Measurements from ENCODE around the gene SLC6A13.
"Not testable (repeated sequence)": the region's sequence is repeated elsewhere in the genome, so short reads cannot be mapped to it uniquely, and the experiment has no call there.

Gene SLC6A13

GRCh38 chr12:265096-265495 lies 2.5 kb upstream of the SLC6A13 start:
- no peak for DNase-seq (ENCODE audit: extremely low read depth in 1 of 2, low read depth in 1 of 2)

GRCh38 chr12:264269-264668 lies 1.6 kb upstream of the SLC6A13 start:
- DNase-seq (ENCODE audit: extremely low read depth in 1 of 2, low read depth in 1 of 2): no peak

- DNase-seq (ENCODE audit: extremely low read depth in 1 of 2, low read depth in 1 of 2): no peak
These were observed 938 bp upstream of the SLC6A13 start for GRCh38 chr12:263574-263973.

GRCh38 chr12:262113-262512 lies 523 bp downstream of the SLC6A13 start:
- no peak for DNase-seq (ENCODE audit: extremely low read depth in 1 of 2, low read depth in 1 of 2)

DNA sequence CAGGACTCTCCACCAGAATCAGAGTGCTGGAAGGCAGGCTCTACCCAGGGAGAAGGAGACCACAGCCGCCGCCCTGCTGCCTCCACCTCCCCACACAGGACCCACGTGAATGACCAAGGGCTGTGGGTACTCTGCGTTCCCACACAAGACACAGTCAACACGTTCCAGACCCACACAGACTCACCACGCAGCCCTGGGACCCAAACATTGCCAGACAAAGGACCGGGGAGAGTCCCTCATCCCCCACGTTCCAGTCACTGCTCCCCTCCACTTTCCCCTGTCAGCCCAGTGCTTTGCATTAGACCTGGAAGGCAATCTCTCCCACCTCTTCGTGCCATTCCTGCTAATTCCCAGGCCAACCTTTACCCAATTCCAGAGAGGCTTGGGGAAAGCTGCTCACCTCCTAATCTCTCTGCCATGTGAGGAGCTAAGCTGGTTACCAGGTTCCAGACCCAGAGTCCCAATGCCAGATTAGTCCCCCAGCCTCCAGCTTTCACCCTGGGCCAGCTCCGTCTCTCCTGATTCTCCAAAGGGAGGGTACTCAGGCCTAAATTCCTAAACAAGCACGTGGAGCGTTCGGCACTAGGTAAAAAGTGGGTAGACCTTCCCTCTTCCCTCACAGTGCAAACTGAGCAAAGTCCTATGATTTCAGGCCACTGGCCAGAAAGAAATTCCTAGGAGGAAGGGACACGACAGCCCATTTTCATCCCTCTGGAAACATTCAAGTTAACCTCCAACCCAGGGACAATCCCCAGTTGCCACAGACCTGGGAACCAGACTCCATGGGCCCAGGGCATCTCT lies 4.9 kb downstream of the SLC6A13 start:
- DNase-seq (ENCODE audit: extremely low read depth in 1 of 2, low read depth in 1 of 2): no peak

GRCh38 chr12:256958-257357 lies 5.7 kb downstream of the SLC6A13 start:
- no peak for DNase-seq (ENCODE audit: extremely low read depth in 1 of 2, low read depth in 1 of 2)

GRCh38 chr12:256225-256624 lies 6.4 kb downstream of the SLC6A13 start:
- DNase-seq (ENCODE audit: extremely low read depth in 1 of 2, low read depth in 1 of 2): no peak

DNA sequence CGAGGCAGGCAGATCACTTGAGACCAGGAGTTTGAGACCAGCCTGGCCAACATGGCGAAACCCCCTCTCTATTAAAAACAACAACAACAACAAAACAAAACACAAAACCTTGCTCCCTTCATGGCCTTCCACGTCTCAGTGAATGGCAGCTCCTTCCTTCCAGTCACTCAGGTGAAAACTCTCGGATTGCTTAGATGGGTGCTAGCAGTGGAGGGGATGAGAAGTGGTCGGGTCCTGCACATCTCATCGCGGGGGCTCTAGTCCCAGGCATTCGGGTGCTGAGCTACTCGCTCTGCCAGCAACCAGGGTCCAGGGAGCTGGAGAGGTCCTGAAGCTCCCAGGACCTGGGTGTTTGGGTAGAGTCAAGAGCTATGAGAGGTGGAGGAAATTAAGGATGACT lies 7.7 kb downstream of the SLC6A13 start:
- no peak for DNase-seq (ENCODE audit: extremely low read depth in 1 of 2, low read depth in 1 of 2)

DNA sequence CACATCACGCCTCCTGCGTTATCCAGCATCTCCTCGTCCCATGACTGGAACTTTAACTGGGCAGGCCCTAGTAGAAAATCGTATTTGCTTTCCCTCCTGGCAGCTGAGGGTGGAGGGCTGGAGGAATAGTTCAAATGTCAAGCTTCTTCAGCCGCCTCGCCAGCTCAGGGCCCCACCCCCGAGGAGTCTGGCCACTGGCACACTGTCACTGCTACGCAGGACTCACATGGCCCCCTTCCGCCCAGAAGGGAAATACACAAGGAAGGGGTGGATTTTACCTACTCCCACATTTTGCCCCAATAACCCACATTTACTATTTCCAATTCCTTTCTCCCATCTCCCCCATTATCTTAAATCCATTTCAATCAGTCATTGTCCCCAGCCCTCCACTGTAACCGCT lies 8.6 kb downstream of the SLC6A13 start:
- DNase-seq (ENCODE audit: extremely low read depth in 1 of 2, low read depth in 1 of 2): no peak

GRCh38 chr12:253116-253831 lies 9.4 kb downstream of the SLC6A13 start:
- no peak for DNase-seq (ENCODE audit: extremely low read depth in 1 of 2, low read depth in 1 of 2)

DNA sequence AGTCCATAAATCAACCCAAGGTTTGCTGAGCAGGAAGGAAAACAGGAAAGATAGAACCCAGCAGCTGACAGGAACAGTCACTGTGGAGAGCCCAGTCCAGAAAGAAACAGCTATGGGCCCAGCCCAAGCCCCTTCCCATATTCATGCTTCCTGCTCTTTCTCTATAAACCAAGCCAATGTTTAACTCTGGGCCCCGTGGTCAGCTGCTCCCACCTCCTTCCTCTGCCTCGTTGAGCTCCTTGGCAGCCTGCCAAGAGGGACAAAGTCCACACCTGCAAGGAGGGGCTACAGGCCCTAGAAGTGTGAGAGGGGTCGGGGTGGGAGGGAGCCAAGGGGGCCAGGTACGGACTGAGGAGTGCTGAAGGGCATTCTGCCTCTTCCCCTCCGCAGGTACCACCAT lies 10.0 kb downstream of the SLC6A13 start:
- DNase-seq (ENCODE audit: extremely low read depth in 1 of 2, low read depth in 1 of 2): no peak

DNA sequence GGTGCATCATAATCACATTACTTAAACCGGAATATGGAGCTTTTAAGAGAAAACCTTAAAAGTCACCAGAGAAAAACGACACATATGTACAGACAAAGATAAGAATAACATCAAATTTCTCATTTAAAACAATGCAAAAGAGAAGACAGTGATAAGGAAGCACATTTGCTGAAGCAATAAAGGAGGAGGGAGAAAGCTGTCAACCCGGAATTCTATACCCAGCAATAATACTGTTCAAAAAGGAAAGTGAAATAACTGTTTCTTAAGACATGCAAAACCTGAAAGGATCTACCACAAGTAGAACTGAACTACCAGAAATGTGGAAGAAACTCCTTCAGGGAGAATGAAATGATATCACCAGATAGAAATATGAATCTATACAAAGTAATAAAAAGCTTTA lies 15.4 kb downstream of the SLC6A13 start:
- no peak for DNase-seq (ENCODE audit: extremely low read depth in 1 of 2, low read depth in 1 of 2)

DNA sequence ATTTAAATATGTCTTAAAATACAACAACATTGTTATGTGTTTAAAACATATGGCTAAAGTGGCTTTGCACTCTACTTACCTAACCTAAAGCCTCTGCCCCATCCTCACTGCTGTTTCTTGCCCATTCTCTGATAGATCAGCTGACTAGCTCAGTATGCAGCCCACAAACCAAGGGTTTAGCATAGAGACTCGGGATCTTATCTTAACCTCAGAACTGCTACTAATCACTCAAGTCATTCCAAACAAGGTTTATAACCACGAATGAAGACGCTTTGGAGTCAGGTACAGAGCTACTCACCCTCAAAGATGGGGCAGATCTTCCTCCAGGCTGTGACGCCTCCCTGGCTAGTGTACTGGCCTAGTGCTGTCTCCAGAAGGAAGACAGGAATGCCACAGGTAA lies 19.3 kb downstream of the SLC6A13 start:
- DNase-seq (ENCODE audit: extremely low read depth in 1 of 2, low read depth in 1 of 2): no peak

- DNase-seq (ENCODE audit: extremely low read depth in 1 of 2, low read depth in 1 of 2): no peak
These were observed 20.1 kb downstream of the SLC6A13 start for GRCh38 chr12:242496-242895.

DNA sequence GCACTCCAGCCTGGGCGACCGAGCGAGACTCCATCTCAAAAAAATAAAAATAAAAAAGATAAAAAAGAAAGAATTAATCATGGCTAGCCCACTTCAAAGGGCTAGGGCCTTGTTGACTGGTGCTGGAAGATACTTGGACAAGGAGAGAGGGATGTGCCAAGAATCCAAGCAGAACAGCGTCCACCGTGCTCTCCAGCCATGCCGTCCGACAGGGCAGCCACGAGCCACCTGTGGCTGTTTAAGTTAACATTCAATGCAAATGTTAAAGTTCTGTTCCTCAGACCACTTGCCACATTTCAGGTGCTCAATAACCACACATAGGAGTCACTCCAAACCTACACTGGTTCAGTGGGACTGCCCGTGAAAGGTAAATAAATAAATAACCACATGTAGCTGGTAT lies 21.4 kb downstream of the SLC6A13 start:
- no peak for DNase-seq (ENCODE audit: extremely low read depth in 1 of 2, low read depth in 1 of 2)

GRCh38 chr12:240566-240965 lies 22.1 kb downstream of the SLC6A13 start:
- DNase-seq (ENCODE audit: extremely low read depth in 1 of 2, low read depth in 1 of 2): no peak

GRCh38 chr12:238736-239398 lies 23.8 kb downstream of the SLC6A13 start:
- DNase-seq (ENCODE audit: extremely low read depth in 1 of 2, low read depth in 1 of 2): no peak

GRCh38 chr12:238116-238515 lies 24.5 kb downstream of the SLC6A13 start:
- no peak for DNase-seq (ENCODE audit: extremely low read depth in 1 of 2, low read depth in 1 of 2)

DNA sequence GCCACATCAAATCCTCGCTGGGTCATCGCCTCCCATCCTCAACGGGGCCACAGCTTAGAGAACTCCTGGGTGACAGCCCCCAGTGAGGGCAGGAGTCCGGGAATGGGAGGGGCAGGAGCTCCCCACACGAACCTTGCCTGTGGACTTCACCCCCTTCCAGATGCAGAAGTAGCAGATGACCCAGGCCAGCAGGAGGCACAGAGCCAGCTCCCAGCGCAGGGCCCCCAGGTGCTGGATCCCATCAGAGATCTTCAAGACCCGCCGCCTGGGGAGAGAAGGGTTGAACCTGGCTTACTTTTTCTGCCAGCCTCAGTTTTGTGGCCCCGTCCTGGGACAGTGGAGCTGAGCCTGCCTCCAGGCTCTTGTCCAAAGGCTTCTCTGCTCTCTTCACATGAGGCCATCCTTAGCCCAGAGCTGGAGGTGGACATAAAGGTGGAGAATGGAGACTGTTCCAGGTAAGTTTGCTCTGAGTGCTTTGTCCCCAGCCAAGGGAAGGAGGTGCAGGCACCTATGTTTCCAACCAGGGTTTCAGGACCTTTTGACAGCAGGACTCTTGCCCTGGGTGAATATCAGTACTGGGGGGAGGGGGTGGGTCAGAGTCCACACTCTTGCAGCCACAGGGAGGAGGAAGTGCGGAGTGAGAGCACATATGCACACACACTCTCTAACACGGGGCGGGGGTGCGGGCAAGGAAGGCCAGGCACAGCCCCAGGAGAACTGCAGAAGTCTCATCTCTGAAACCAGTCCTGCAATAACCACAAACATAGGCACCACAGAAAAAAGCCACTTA lies 25.4 kb downstream of the SLC6A13 start:
- no peak for DNase-seq (ENCODE audit: extremely low read depth in 1 of 2, low read depth in 1 of 2)

GRCh38 chr12:236445-236844 lies 26.2 kb downstream of the SLC6A13 start:
- no peak for DNase-seq (ENCODE audit: extremely low read depth in 1 of 2, low read depth in 1 of 2)

GRCh38 chr12:235967-236366 lies 26.7 kb downstream of the SLC6A13 start:
- DNase-seq (ENCODE audit: extremely low read depth in 1 of 2, low read depth in 1 of 2): not testable (repeated sequence)

Data from activated CD8-positive, alpha-beta memory T cell treated with anti-CD3 and anti-CD28 coated beads for 1 hour (primary cell).